HG03139 (cell line): ENCODE measurements around the gene GCNT2.
"Not testable (repeated sequence)": the region's sequence is repeated elsewhere in the genome, so short reads cannot be mapped to it uniquely, and the experiment has no call there.

Experiments used
- ATAC-seq: cut with Tn5 transposase; IDR thresholded peaks from one replicate; pipeline ENCODE4 v1.9.1; 2021; ENCODE audit not compliant: unreplicated experiment

The GCNT2 gene

GRCh38 chr6:10658910-10659698, 138.0 kb downstream of the GCNT2 start:
- no peak for ATAC-seq

- no peak for ATAC-seq
Measured at GRCh38 chr6:10659699-10660348, 138.7 kb downstream of the GCNT2 start.

GRCh38 chr6:10660431-10661191, 139.5 kb downstream of the GCNT2 start:
- not testable (repeated sequence) for ATAC-seq

GRCh38 chr6:10662207-10662606, 141.1 kb downstream of the GCNT2 start:
- ATAC-seq, result no peak

- ATAC-seq, result no peak
Measured at GRCh38 chr6:10662742-10663141, 141.6 kb downstream of the GCNT2 start.

- ATAC-seq, result not testable (repeated sequence)
Measured at GRCh38 chr6:10665595-10665994, 144.4 kb downstream of the GCNT2 start.

GRCh38 chr6:10668126-10668917, 147.2 kb downstream of the GCNT2 start:
- no peak for ATAC-seq

GRCh38 chr6:10676403-10676802, 155.3 kb downstream of the GCNT2 start:
- ATAC-seq, result no peak

GRCh38 chr6:10678456-10678855, 157.3 kb downstream of the GCNT2 start:
- no peak for ATAC-seq
